Retinal pigment epithelial cell (primary cell): ENCODE results near the gene TULP4.
"Not testable (repeated sequence)": the region's sequence is repeated elsewhere in the genome, so short reads cannot be mapped to it uniquely, and the experiment has no call there.

Source experiments
- DNase-seq: peaks from one replicate; pipeline ENCODE4 v3.0.0-alpha.2; 2010; ENCODE audit warnings: low read depth
- H3K4me3 ChIP-seq: 2 replicates; pipeline ENCODE4 v1.5.1; 2011; ENCODE audit warnings: mild to moderate bottlenecking, low read length, control low read depth, moderate library complexity
- CTCF ChIP-seq: conservative IDR thresholded peaks from 2 replicates; pipeline ENCODE4 v1.5.1; 2011; ENCODE audit warnings: low read depth, low read length, control low read depth, inconsistent platforms

The TULP4 gene

GRCh38 chr6:158388727-158389126, 76.5 kb downstream of the TULP4 start:
- TF ChIP-seq CTCF = no peak
- H3K4me3 ChIP-seq = no peak overlapping the region

DNA sequence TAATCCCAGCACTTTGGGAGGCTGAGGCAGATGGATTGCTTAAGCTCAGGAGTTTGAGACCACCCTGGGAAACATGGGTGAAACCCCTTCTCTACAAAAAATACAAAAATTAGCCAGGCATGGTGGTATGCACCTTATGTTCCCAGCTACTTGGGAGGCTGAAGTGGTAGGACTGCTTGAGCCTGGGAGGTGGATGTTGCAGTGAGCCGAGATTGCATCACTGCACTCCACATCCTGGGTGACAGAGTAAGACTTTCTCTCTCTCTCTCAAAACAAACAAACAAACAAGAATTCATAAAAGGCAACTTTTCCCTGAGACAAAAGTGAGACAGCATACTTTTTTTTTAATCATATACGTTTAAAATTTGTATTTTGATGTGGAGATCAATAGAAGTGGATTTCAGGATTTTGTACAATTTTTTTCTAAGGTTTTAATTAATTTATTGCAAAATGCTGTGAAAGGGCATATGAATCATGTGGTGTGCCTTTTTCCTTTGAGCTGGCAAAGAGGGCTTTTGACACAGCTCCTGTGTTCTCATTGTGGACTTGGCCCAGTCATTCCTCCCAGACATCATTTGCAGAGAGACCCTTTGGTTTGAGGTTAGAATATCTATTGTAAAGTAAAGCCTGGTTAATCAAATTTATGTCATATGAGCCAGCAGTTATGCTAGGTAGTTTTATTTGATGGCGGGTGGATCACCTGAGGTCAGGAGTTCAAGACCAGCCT, 77.1 kb downstream of the TULP4 start:
- DNase-seq = no peak
- TF ChIP-seq CTCF = no peak
- H3K4me3 ChIP-seq = no peak overlapping the region

More at GRCh38 chr6:158388727-158389126, 76.5 kb downstream of the TULP4 start:
- DNase-seq = no peak

- TF ChIP-seq CTCF = no peak
- no peak for DNase-seq
- H3K4me3 ChIP-seq = no peak overlapping the region
Measured at GRCh38 chr6:158391276-158391675, 79.0 kb downstream of the TULP4 start.

GRCh38 chr6:158391977-158392376, 79.7 kb downstream of the TULP4 start:
- not testable (repeated sequence) for DNase-seq, H3K4me3 ChIP-seq

DNA sequence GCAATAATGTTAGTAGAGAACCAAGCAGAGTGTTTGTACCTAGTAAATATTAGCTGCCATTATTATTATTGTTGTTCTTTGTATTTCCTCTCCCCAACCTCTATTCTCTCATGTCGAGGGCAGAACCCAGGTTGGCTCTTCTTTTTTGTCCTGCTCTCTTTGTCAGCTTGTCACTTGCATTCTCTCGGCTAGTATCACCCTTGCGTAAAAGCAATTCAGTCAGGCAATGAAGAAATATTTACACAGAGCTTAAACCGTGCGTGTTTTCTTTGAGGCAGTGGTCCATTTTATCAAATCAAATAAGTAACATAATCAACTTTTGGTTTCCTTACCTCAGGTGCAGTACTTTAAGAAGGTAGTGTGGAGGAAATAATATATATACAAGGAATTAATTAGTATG, 83.9 kb downstream of the TULP4 start:
- DNase-seq = no peak
- TF ChIP-seq CTCF = no peak

DNA sequence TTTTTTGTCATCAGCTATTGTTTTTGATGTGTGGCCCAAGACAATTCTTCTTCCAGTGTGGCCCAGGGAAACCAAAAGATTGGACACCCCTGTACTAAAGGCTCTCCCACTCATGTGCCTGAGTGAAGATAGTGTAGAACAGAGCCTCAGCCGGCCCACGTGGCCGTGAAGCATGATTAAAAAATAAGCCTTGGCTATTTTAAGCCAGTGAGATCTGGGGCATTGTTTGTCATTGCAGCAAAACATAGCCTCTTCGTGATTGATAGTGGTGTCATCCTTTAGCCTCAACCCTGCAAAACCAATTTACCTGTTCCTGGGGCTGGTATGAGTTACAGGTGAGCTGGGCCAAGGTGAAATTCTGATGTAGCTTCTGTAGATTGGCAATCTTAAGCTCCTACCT, 85.3 kb downstream of the TULP4 start:
- H3K4me3 ChIP-seq = no peak overlapping the region
- DNase-seq = no peak
- TF ChIP-seq CTCF = no peak

More for the DNA sequence above, 83.9 kb downstream of the TULP4 start:
- H3K4me3 ChIP-seq = no peak overlapping the region

GRCh38 chr6:158398252-158399024, 86.2 kb downstream of the TULP4 start:
- no peak overlapping the region for H3K4me3 ChIP-seq
- no peak for TF ChIP-seq CTCF
- DNase-seq = no peak
